Left cardiac atrium (tissue), 4 donors: ENCODE data around the gene AK8. TPM values are rescaled to one million over a fixed set of nuclear protein-coding genes. Genes with fewer than 3 reads are reported as not detected.

Experiments
- ATAC-seq, 2 donors: fragments of 200-7000 bp; cut with Tn5 transposase; one replicate each; pipeline ENCODE4 v1.9.1; 2020; ENCODE audit warnings: mild to moderate bottlenecking in 2 of 2, moderate library complexity in 2 of 2
- DNase-seq: peaks from one replicate; pipeline ENCODE4 v3.0.0-alpha.2; 2020
- intact Hi-C, 2 donors: fragments of 100-400 bp; cut with DNase I; formaldehyde crosslinking; loops; one replicate each; pipeline versions ENCODE4 v1.14.1 to v1.15.1; 2022 to 2023
- total RNA-seq, 2 donors: library from RNA; stranded (reverse); fragmentation: NEBNext Ultra II Directional; extraction: Animal tissue kit (Norgen Biotek cat#: 25700); gene quantifications; one replicate each; pipeline ENCODE4 v1.2.1, GENCODE V29; 2021
- donor health status: DM: no; HTN: yes; CAD: no.
- donor health status: DM: no; HTN: yes; CAD: no; lungs with severe emphysema.
- donor health status: DM: yes; HTN: yes; CAD: no.
- donor health status: Dilated cardiomyopathy.

The AK8 gene
- total RNA-seq, 2 donors from 2014 or later = 0.18 to 0.32 TPM

GRCh38 chr9:132761602-132762001, 116.5 kb downstream of the AK8 start:
- intact Hi-C loops = no loop called here
- ATAC-seq = no peak
- no peak for DNase-seq

- DNase-seq (no peak), ATAC-seq (no peak)
- intact Hi-C loops = no loop called here
Measured at GRCh38 chr9:132760057-132760456, 118.0 kb downstream of the AK8 start.

DNA sequence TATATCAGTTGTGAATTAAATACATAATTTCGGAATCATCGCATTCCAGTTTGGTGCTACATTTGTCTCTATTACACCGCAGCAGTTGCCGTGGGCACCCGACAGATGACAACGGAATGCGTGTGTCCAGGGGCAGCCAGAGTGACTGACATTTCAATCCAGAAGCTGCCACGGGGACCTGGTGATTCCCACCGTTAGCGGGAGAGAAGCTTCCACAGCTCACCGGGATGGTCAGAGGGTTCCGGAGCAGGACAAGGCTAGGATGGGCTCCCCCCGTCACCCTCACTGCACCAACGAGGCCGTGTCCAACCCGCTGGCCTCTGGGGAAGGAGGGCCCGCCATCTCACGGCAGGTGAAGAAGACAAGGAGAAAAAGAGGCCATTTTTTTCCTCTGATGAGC, 121.1 kb downstream of the AK8 start:
- no peak for ATAC-seq
- intact Hi-C loops = loop anchor here in 1 of 2 donors (10.0 kb wide), 1 partner anchor 72 kb away; no protein-coding TSS in a partner anchor
- DNase-seq = no peak

GRCh38 chr9:132756214-132756845, 121.8 kb downstream of the AK8 start:
- peak in 1 of 2 donors; percentile 70 for ATAC-seq

DNA sequence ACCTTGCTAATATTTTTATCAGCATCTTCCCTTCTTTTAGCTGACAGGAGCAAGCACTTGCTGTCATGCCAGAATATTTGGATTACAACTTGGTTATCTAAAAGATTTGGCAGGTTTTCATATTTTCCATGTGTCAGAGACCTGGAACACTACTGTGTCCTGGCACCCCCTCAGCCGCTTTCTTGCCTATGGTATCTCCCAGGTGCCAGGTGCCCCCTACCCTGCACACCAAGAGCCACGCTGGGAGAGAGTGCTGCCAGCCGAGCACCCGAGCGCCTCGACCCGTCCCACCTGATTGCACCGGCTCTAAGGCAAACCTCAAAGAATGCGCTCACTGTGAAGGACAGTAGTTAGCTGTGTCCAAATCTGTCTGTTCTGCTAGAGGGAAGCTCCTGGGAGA, 123.0 kb downstream of the AK8 start:
- DNase-seq (no peak), ATAC-seq (no peak)

More at GRCh38 chr9:132756214-132756845, 121.8 kb downstream of the AK8 start:
- no peak for DNase-seq
- intact Hi-C loops = loop anchor here in 1 of 2 donors (10.0 kb wide), 1 partner anchor 72 kb away; no protein-coding TSS in a partner anchor

DNA sequence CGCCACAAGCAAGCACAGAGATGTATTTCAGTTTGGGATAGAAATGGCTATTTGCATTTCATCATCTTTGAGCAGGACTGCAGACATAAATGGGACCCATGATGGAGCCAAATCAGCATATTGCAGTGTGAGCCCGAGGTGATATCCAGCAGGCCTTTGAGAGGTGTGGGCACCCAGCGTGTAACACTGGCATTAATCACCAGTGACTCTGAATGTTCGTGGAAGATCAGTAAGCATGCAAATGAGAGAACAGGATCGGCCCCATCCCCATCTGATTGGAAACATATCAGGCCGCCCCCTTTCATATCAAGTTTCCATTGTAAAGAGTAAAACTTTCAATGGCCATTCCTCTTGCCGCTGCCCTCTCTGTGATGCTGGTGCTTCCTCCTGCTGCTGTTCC, 123.8 kb downstream of the AK8 start:
- DNase-seq (no peak), ATAC-seq (no peak)
- intact Hi-C loops = loop anchor here in 1 of 2 donors (10.0 kb wide), 1 partner anchor 69 kb away; no protein-coding TSS in a partner anchor

More for the DNA sequence above, 123.0 kb downstream of the AK8 start:
- intact Hi-C loops = loop anchor here in 1 of 2 donors (10.0 kb wide), 1 partner anchor 70 kb away; no protein-coding TSS in a partner anchor

DNA sequence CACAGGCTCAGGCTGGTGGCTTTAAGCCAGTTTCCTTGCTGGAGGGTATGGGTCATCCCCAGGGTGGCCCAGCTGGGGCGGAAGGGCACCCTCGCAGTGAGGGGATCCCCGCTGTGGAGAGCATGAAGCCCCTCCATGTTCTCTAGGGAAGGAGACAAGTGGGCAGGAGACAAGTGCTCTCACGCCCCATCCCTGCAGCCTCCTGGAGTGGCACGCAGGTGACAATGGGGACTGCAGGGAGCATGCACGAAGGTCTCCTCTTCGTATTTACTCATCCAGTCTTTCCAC, 124.5 kb downstream of the AK8 start:
- intact Hi-C loops = loop anchor here in 1 of 2 donors (10.0 kb wide), 1 partner anchor 69 kb away; no protein-coding TSS in a partner anchor
- ATAC-seq (no peak), DNase-seq (no peak)

GRCh38 chr9:132752877-132753592, 125.0 kb downstream of the AK8 start:
- DNase-seq (no peak), ATAC-seq (no peak)
- intact Hi-C loops = loop anchor here in 1 of 2 donors (10.0 kb wide), 1 partner anchor 68 kb away; no protein-coding TSS in a partner anchor

DNA sequence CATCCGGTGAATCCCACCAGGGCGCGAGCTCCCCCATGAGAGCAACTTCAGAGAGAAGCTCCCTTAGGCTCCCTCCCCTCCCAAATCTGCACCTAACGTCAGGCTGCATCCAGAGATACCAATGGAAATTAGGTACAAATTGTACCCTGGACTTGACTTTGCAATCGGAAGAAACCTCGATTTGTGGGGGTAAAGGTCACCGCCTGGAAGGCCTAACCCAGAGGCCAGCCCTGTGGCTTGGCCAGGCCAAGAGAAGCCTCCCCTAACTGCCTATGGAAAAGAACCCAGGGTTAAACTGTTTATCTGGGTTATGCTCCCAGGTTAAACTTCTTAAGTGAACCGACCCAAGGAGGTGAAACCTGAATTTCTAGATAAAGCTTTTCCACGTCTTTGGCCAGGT, 127.4 kb downstream of the AK8 start:
- intact Hi-C loops = loop anchor here in 1 of 2 donors (10.0 kb wide), 1 partner anchor 66 kb away; no protein-coding TSS in a partner anchor
- DNase-seq = no peak
- no peak for ATAC-seq

DNA sequence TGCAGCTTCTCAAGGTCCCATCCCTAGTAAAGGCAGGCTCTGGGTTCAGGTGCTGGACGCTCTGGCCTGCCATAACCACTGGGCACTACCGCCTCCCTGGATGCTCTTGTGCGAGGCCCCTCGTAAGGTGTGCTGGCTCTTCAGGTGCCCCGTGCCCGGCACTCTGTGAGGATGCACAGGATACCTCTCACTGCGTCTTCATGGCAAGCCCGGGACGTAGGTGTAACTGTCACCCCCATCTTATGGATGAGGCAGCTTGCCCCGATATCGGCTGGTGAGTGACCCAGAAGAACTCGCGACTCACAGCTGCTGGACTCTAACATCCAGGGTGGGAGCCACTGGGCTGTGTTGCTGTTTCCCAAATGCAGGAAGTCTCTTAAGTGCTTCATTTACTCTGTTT, 128.8 kb downstream of the AK8 start:
- intact Hi-C loops = no loop called here
- no peak for ATAC-seq
- DNase-seq = no peak

GRCh38 chr9:132748450-132748849, 129.6 kb downstream of the AK8 start:
- no peak for ATAC-seq
- no peak for DNase-seq
- intact Hi-C loops = no loop called here

GRCh38 chr9:132745756-132746709, 132.1 kb downstream of the AK8 start:
- ATAC-seq = no peak
- intact Hi-C loops = no loop called here
- no peak for DNase-seq

GRCh38 chr9:132744881-132745755, 133.0 kb downstream of the AK8 start:
- peak; percentile 25 to 30 for ATAC-seq
- DNase-seq = no peak
- intact Hi-C loops = no loop called here

DNA sequence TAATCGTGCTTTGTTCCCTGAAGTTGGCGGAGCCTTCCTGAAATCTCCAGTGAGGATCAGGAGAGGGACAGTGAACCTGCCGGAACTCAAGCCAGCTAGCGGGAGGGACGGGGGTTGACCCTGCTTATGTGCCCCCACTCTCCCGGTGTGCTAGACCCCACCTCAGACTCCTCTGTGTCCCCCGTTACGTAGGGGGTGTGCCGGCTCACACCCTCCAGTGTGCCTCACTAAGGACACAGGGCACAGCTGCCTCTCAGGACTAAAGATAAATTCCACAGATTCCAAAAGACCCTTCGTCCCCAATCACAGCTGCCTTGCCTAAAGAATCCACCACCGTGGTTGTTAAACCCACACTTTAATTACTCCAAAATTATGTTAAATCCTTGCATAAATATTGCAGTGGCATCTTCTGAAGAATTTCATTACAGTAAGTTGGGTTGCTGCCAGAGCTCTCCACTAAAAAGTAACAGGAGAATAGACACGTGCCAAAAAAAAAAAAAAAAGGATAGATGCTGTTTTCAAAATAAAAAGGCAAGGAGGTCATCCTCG, 134.1 kb downstream of the AK8 start:
- intact Hi-C loops = no loop called here
- ATAC-seq (no peak), DNase-seq (no peak)

GRCh38 chr9:132742821-132743311, 135.2 kb downstream of the AK8 start:
- no peak for ATAC-seq
- DNase-seq = no peak
- intact Hi-C loops = no loop called here

DNA sequence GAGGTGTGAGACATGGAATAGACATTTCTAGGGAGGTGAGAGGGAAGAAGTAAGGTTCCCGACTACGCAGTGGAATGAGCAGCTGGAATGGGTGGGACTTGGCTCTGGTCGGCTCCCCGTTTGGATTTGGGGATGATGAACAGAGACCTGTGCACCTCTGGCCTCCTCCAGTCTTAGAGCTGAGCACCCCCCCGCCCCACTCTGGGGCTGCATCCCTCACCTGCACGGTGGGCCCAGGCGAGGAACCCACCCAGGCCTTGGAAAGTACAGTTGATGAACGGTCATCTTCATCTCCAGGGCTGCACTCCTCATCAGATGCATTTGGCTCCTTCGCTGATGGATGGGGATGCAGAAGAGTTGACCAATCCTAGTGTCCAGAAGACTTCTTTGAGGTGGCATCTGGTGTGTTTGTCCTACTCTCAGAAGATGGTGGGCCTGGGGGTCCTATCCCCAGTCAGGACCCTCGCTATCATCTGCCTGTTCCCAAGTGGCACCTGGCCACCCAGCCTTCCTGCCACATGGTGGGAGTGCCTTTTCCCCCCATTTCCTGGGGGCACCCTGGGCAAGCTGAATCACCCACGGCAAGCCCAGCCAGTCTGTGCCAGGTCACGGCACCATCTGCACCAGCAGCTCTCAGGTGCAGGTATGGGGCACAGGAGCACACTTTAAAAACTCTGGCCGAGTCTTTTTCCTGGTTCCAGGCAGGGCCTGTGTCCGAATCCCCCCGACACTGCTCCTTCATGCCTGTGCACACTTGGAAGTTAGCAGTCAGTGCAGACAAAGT, 137.4 kb downstream of the AK8 start:
- intact Hi-C loops = no loop called here
- ATAC-seq = no peak
- no peak for DNase-seq

DNA sequence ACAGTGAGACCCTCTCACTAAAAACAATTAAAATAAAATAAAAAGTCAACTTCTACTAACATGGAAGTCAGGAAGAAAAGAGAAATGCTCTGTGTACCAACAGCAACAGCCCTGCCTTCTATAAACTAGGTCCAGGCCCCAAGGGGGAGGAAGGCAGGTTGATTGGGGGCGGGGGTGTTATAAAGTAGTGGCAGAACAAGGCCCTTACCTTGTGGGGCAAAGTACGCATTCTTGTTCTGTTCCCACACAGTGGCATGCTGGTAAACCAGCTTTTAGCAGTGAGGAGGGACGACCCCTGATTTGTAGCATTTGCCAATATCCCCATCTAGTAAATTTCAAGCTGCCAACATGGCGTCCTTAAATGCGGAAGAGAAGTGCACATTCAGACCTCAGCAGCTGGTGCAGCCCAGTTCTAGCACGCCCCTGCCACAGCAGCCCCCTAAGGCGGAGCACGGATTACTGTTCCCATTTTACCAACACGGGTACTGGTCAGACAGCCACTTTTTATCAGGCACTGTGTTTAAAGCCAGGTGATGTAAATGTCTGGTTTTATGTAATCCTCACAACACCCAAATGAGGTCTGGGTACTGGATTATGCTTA, 138.3 kb downstream of the AK8 start:
- intact Hi-C loops = no loop called here
- ATAC-seq (no peak), DNase-seq (no peak)
